NOMO-1 (cell line): ENCODE results near the gene OTOGL.
A peak's percentile ranks its signal among the peaks of the same experiment; 100 is the strongest.

Source experiments
- DNase-seq, 2 experiments: peaks; one replicate each; lab custom pipeline; 2025; ENCODE audit not compliant: unreplicated experiment in 2 of 2; lab: John Stamatoyannopoulos, UW

OTOGL gene

GRCh38 chr12:80325167-80325959 lies 226.0 kb downstream of the OTOGL start:
- no peak for DNase-seq

DNA sequence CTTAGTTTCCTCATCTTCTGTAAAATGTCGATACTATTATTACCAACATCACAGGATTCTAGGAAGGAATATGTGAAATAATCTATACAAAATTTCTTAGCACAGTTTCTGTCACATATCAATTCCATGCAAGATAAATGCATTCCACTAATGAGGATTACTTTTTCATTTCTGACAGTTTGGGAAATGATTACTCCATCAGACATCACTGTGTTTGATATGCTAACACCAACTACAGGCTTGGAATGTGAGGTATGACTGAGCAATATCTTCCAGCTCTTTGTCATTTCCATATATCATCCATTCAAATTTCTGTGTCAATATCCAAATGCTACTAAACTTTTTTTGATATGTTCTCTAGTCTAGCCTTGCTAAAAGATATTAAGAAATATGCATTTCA lies 233.5 kb downstream of the OTOGL start:
- DNase-seq = no peak

DNA sequence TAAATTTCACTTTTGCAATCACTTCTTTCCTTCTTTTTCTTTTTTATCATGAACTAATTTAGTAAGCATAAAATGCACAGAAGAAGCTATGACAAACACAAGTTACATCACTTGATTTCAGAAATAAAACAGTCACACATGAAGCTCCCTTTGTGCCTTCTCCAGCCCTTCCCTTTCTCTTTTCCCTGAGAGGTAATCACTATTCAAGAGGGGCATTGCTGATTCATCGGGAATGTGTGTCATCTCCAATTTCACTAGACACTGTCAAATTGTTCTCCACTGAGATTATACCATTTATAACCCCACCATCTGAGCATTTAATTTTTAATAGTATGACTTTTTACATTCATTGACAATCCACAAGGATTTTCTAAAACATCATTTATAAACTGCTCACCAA lies 253.1 kb downstream of the OTOGL start:
- no peak for DNase-seq

DNA sequence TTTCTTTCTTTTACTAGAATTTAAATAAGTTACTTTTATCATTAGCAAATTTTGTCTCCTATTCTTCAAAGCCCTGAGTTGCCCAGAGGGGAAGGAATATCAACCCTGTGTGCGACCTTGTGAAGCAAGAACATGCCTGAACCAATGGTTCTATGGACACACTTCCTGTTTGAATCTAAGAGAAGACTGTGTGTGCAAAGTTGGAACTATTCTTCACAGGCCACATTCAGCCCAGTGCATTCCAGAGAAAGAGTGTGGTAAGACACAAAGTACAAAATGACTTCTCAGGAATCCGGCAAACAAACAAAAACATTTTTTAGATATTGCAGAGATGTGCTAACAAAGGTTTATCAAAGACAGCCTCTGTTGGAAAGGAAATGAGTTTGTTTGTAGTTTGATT lies 253.9 kb downstream of the OTOGL start:
- DNase-seq = no peak

GRCh38 chr12:80356097-80356496 lies 256.8 kb downstream of the OTOGL start:
- no peak for DNase-seq

GRCh38 chr12:80359703-80360102 lies 260.4 kb downstream of the OTOGL start:
- DNase-seq = no peak

DNA sequence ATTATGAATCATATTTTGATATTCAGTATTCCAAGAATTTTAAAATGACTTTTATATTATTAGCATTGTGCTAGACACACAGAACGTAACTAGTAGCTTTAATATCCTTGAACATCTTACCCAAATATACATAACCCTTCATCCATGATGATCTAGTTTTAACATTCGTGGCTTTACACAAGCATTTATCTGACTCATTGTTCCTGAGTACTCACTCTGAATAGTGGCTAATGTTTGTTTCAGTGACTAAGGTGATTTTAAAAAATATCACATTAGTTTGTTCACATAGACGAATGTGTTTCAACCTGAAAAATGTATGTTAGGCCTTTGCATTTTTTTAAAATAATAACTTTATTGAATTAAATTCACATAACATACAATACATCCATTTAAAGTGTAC lies 264.7 kb downstream of the OTOGL start:
- DNase-seq = no peak

- DNase-seq = no peak
Observed at GRCh38 chr12:80373666-80374065, 274.3 kb downstream of the OTOGL start.

- DNase-seq = no peak
Observed at GRCh38 chr12:80374615-80375014, 275.3 kb downstream of the OTOGL start.

DNA sequence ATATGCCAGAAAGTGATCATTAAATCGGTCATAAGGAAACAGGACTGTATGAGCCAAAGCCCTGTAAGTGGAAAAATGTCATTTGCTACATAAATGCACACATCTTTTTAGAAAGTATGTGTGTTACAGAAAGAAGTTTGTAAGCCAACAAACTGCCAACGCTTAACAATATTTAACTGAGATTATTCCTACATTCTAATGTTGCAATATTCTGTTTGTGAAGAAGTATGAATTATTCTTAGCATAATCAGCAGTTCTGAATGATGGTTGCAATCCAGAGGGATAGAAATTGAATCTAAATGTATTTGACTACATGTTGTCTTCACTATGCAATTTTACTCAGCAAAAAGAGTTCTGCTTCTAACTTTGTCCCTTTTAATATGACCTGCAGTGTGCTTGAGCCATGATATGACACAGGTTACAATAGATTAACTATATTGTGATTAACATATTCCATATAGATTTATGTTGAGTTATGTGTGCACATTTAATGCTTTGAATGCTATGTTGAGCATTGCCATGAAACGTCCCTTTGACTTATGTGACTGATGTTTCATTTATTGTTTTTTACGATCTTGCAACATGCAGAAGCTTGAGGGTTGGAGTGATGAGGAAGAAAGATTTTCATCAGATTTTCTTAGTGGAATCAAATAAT lies 277.9 kb downstream of the OTOGL start:
- DNase-seq = no peak

DNA sequence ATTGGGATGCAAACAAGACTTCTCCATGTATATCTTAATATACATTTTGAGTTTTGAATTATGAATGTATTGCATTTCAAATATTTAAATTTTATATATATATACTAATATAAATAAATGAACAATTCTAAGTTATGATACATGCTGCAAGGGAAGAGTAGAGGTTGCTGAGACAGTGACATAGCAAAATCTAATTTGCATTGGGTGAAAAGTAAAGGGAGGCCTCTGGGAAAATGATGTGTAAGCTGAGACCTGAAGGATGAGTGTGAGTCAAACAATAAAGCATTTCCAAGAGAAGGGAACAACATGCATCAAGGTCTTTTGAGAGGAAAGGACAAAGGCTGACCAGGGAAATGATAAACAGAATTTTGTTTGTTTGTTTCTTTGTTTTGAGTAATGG lies 281.8 kb downstream of the OTOGL start:
- DNase-seq = no peak

DNA sequence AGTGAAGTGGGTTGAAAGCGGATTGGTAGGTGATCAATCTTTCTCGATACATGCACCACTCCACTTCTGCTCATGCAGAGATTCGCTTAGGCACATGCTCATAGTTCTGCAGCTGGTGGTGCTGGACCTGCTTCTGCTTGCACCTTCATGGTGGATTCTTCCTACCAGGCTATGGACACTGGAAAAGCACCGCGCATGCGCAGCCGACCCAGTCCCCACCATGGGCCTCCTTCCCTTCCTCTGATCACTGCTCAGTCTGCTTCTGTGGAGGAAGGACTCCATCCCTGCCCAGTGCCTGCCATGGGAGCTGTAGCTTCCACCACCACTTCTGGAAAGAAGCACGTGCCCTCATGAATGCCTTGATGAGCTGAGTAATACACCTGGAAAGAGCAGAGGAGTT lies 282.9 kb downstream of the OTOGL start:
- DNase-seq = no peak

GRCh38 chr12:80400571-80400991 lies 301.2 kb downstream of the OTOGL start:
- DNase-seq = no peak

- no peak for DNase-seq
Observed at GRCh38 chr12:80401191-80401590, 301.9 kb downstream of the OTOGL start.

DNA sequence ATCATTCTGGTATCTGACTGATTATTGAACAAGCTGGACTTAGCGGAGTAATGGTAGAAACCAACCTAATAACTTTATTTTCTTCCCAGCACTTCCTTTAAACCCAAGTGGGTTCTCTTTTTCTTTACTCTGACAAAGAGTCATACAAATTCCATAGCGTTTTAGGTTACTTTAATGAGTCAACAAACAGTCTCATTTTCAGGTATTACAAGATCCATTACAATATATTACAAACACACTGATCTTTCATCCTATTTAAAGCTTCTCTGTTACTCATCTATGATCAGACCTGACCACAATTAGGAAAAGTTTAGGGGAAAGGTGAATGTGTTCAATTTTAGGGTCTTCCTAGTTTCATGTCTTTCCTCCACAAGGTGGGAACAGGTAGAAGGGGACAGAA lies 305.3 kb downstream of the OTOGL start:
- DNase-seq = no peak

DNA sequence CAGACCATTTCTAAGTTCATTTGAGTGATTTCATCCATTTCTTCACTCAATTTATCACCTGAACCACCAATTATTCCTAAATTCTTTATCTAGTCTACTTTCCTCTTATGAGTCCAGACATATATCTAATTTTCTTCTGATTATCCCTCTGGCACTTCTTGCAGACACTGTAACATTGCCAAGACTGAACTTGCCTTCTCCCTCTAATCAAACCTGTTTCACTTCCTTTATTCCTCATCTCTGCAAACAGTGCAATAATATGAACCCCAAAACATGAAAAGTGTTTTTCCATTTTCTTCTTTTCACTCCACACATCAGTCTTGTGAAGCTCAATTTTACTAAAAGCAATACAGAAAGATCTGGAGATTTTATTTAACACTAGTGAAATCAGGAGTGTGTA lies 306.9 kb downstream of the OTOGL start:
- DNase-seq = peak in 1 of 2 experiments; percentile 28

- DNase-seq = peak in 1 of 2 experiments; percentile 7
Observed at GRCh38 chr12:80411787-80412186, 312.4 kb downstream of the OTOGL start.

DNA sequence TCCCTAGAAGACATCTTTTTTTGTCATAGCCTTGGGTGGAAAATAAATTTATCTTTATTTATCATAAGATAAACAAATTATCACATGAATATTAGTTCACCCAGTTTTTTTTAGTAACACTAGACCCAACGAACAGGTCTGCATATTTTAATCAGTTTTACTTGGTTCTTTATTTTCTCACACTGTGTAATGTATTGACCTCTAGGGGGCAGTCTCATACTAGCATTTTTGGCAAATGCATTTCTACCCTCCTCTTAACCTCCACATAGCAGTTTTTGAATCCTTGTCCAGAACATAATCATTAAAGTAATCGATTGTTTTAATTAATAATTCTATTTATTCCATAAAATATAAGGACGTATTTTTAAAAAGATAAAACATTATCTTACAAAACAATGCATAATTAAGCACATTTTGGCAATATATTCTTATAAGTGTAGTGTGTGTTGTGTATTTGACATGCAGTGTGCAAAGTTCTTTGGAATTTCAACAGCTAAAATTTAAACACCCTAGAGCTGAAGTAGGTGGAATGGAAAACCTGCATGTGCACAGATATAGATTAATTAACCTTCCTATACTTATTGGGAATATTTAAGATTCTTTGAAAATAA lies 313.1 kb downstream of the OTOGL start:
- DNase-seq = peak; percentile 37 to 48

DNA sequence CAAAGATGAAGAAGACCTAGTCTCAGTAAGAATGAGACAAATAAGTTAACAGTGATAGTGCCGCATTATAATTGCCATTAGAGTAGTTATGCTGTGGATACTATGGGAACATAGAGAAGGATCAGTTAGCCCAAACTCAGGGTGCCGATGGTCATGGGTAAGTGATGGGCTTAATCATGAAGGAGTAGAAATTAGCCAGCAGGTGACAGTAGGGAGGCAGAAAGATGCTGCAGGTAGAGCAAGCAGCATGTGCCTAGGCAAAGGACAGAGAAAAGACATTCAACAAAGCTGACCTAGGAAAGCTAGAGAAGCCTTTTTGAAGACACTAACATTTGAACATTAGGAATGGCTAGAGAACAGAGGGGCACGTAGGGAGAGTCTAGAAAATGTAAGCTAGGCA lies 314.1 kb downstream of the OTOGL start:
- no peak for DNase-seq

- no peak for DNase-seq
Observed at GRCh38 chr12:80415466-80415865, 316.1 kb downstream of the OTOGL start.

- peak in 1 of 2 experiments; percentile 7 for DNase-seq
Observed at GRCh38 chr12:80419644-80420043, 320.3 kb downstream of the OTOGL start.

- no peak for DNase-seq
Observed at GRCh38 chr12:80420075-80420474, 320.7 kb downstream of the OTOGL start.
